OCI-LY1 (cell line): Measurements from ENCODE around the gene HOXD13.

Source experiments
- H2AFZ ChIP-seq: fragments of 200-600 bp; sonication (generic), shearing (Covaris generic); 2 replicates; pipeline ENCODE4 v1.6.0; 2014; ENCODE audit warnings: antibody characterized with exemption, mild to moderate bottlenecking, low read length
- H3F3A ChIP-seq: fragments of 200-600 bp; sonication (generic), shearing (Covaris generic); 2 replicates; pipeline ENCODE4 v1.6.0; 2014; ENCODE audit warnings: mild to moderate bottlenecking, antibody characterized with exemption, low read length, moderate library complexity; ENCODE audit not compliant: insufficient read depth
- H3K27ac ChIP-seq: fragments of 200-600 bp; sonication (generic); 2 replicates; pipeline ENCODE4 v1.5.1; 2014; ENCODE audit warnings: low read length, mixed run types, mild to moderate bottlenecking, low read depth; ENCODE audit not compliant: poor library complexity, severe bottlenecking
- H3K27me3 ChIP-seq: fragments of 200-600 bp; sonication (generic); 2 replicates; pipeline ENCODE4 v1.6.0; 2014; ENCODE audit warnings: antibody characterized with exemption, mild to moderate bottlenecking, low read length, moderate library complexity; ENCODE audit not compliant: insufficient read depth
- H3K36me3 ChIP-seq: fragments of 200-600 bp; sonication (generic); 2 replicates; pipeline ENCODE4 v1.6.1; 2014; ENCODE audit warnings: mild to moderate bottlenecking, antibody characterized with exemption, low read length, moderate library complexity, mixed read lengths; ENCODE audit not compliant: insufficient read depth
- H3K4me1 ChIP-seq: fragments of 200-600 bp; sonication (generic); 2 replicates; pipeline ENCODE4 v1.5.1; 2014; ENCODE audit warnings: mild to moderate bottlenecking, low read length, moderate library complexity; ENCODE audit not compliant: insufficient read depth, severe bottlenecking
- H3K4me2 ChIP-seq: fragments of 200-600 bp; sonication (generic), shearing (Covaris generic); 2 replicates; pipeline ENCODE4 v1.6.1; 2014; ENCODE audit warnings: low read length
- H3K4me3 ChIP-seq: fragments of 200-600 bp; sonication (generic); 2 replicates; pipeline ENCODE4 v1.5.1; 2014; ENCODE audit warnings: low read length, low read depth, mild to moderate bottlenecking, mixed read lengths; ENCODE audit not compliant: poor library complexity, severe bottlenecking
- H3K79me2 ChIP-seq: fragments of 200-600 bp; shearing (Covaris generic); 2 replicates; pipeline ENCODE4 v1.6.1; 2016; ENCODE audit warnings: mixed run types, low read length, mixed read lengths; ENCODE audit not compliant: insufficient read depth
- H3K9ac ChIP-seq: fragments of 200-600 bp; sonication (generic), shearing (Covaris generic); 2 replicates; pipeline ENCODE4 v1.6.1; 2014; ENCODE audit warnings: mild to moderate bottlenecking, low read length, mixed read lengths
- H3K9me2 ChIP-seq: fragments of 200-600 bp; sonication (generic), shearing (Covaris generic); 2 replicates; pipeline ENCODE4 v1.6.1; 2014; ENCODE audit warnings: low read depth, mild to moderate bottlenecking, low read length, mixed read lengths
- H3K9me3 ChIP-seq: fragments of 200-600 bp; shearing (Covaris generic); 2 replicates; pipeline ENCODE4 v1.6.1; 2014; ENCODE audit warnings: low read length, mixed read lengths
- H4K20me1 ChIP-seq: fragments of 200-600 bp; sonication (generic), shearing (Covaris generic); 2 replicates; pipeline ENCODE4 v1.6.0; 2016; ENCODE audit warnings: mild to moderate bottlenecking, low read length; ENCODE audit not compliant: insufficient read depth
- CTCF ChIP-seq: fragments of 200-600 bp; sonication (generic), shearing (Covaris generic); IDR thresholded peaks from 2 replicates; pipeline ENCODE4 v1.5.1; 2017; ENCODE audit warnings: mild to moderate bottlenecking, antibody characterized with exemption, low read length, moderate library complexity, mixed read lengths
- EZH2 ChIP-seq: fragments of 200-600 bp; sonication (generic), shearing (Covaris generic); IDR thresholded peaks from 2 replicates; pipeline ENCODE4 v1.8.0; 2017; ENCODE audit warnings: borderline replicate concordance, mixed run types, mild to moderate bottlenecking, antibody characterized with exemption, low read length, moderate library complexity, mixed read lengths

HOXD13 gene

GRCh38 chr2:176104316-176105077, 12.0 kb downstream of the HOXD13 start:
- Histone ChIP-seq H3K9me3 (no peaks in the 10 kb centered on the region), H3K27ac (no peak overlapping the region), H3K9ac (no peak overlapping the region), H3K4me1 (peaks cover 5% of the 10 kb centered on the region), H3K4me3 (no peak overlapping the region), H3K27me3 (no peaks in the 10 kb centered on the region), H3K79me2 (no peaks in the 10 kb centered on the region), H3K36me3 (no peaks in the 10 kb centered on the region), H3K9me2 (no peaks in the 10 kb centered on the region), H4K20me1 (no peaks in the 10 kb centered on the region), H2AFZ (no peak overlapping the region), H3F3A (no peaks in the 10 kb centered on the region), H3K4me2 (no peak overlapping the region)
- TF ChIP-seq CTCF (no peak), EZH2 (no peak)

- H3K36me3 ChIP-seq = no peaks in the 10 kb centered on the region
- H4K20me1 ChIP-seq = no peaks in the 10 kb centered on the region
- no peak overlapping the region for H3K9ac ChIP-seq
- peaks cover 5% of the 10 kb centered on the region for H3K4me1 ChIP-seq
- H3K4me3 ChIP-seq = no peak overlapping the region
- H3K27me3 ChIP-seq = no peaks in the 10 kb centered on the region
- H3K79me2 ChIP-seq = no peaks in the 10 kb centered on the region
- no peak for TF ChIP-seq EZH2
- no peak overlapping the region for H2AFZ ChIP-seq
- H3K9me2 ChIP-seq = no peaks in the 10 kb centered on the region
- H3K27ac ChIP-seq = no peak overlapping the region
- H3K9me3 ChIP-seq = no peaks in the 10 kb centered on the region
- no peaks in the 10 kb centered on the region for H3F3A ChIP-seq
- no peak overlapping the region for H3K4me2 ChIP-seq
Observed at GRCh38 chr2:176105078-176105729, 12.7 kb downstream of the HOXD13 start.

- peaks cover 5% of the 10 kb centered on the region for H3K4me1 ChIP-seq
- H3K36me3 ChIP-seq = no peaks in the 10 kb centered on the region
- no peaks in the 10 kb centered on the region for H3K9me2 ChIP-seq
- H3K4me2 ChIP-seq = peak overlapping the region; percentile 34; the same call in 1 of the 2 replicates
- H3K4me3 ChIP-seq = peak overlapping the region; percentile 13
- no peak for TF ChIP-seq CTCF
- no peak for TF ChIP-seq EZH2
- no peaks in the 10 kb centered on the region for H3F3A ChIP-seq
- no peaks in the 10 kb centered on the region for H3K9me3 ChIP-seq
- no peaks in the 10 kb centered on the region for H4K20me1 ChIP-seq
- H3K27me3 ChIP-seq = no peaks in the 10 kb centered on the region
- H3K79me2 ChIP-seq = no peaks in the 10 kb centered on the region
- no peak overlapping the region for H3K9ac ChIP-seq
- H3K27ac ChIP-seq = no peak overlapping the region
- H2AFZ ChIP-seq = no peak overlapping the region
Observed at GRCh38 chr2:176105730-176106580, 13.4 kb downstream of the HOXD13 start.
